ENCODE measurements around the gene OR51V1.

The OR51V1 gene

GRCh38 chr11:5204787-5205186 is 4.3 kb upstream of the OR51V1 start:
- peak; percentile 70 for DNase-seq (ENCODE audit: low spot score)
- ChIA-PET CTCF (interaction anchor here (0.6 kb wide), 1 partner anchor 642 kb away, joined by 3 read pairs; no protein-coding TSS in a partner anchor), POLR2A (ENCODE audit: low non-redundant PET) (no interaction called here)
- TF ChIP-seq CTCF (conservative IDR thresholded peaks at IDR 0.05; ENCODE audit: low read depth): peak; percentile 40
- H3K27ac ChIP-seq: no peak overlapping the region

- no peak overlapping the region for H3K27ac ChIP-seq
- CTCF ChIA-PET: interaction anchor here (0.6 kb wide), 1 partner anchor 170 kb away, joined by 3 read pairs; no protein-coding TSS in a partner anchor
- POLR2A ChIA-PET (ENCODE audit: low non-redundant PET): no interaction called here
- DNase-seq (ENCODE audit: low spot score): no peak
- TF ChIP-seq CTCF (conservative IDR thresholded peaks at IDR 0.05; ENCODE audit: low read depth): no peak
These were observed 2.9 kb upstream of the OR51V1 start for GRCh38 chr11:5203366-5203765.

GRCh38 chr11:5198285-5198684 is 2.2 kb downstream of the OR51V1 start:
- ChIA-PET CTCF (no interaction called here), POLR2A (ENCODE audit: low non-redundant PET) (no interaction called here)
- H3K27ac ChIP-seq: no peak overlapping the region
- TF ChIP-seq CTCF (conservative IDR thresholded peaks at IDR 0.05; ENCODE audit: low read depth): no peak
- no peak for DNase-seq (ENCODE audit: low spot score)

GRCh38 chr11:5197536-5197935 is 2.9 kb downstream of the OR51V1 start:
- no peak for TF ChIP-seq CTCF (conservative IDR thresholded peaks at IDR 0.05; ENCODE audit: low read depth)
- CTCF ChIA-PET: no interaction called here
- POLR2A ChIA-PET (ENCODE audit: low non-redundant PET): no interaction called here
- no peak for DNase-seq (ENCODE audit: low spot score)
- H3K27ac ChIP-seq: no peak overlapping the region

GRCh38 chr11:5196731-5197130 is 3.8 kb downstream of the OR51V1 start:
- CTCF ChIA-PET: interaction anchor here (0.6 to 0.8 kb wide), 2 partner anchors 605 to 639 kb away, joined by 3 to 5 read pairs; no protein-coding TSS in a partner anchor
- no peak for DNase-seq (ENCODE audit: low spot score)
- POLR2A ChIA-PET (ENCODE audit: low non-redundant PET): no interaction called here
- no peak overlapping the region for H3K27ac ChIP-seq
- TF ChIP-seq CTCF (conservative IDR thresholded peaks at IDR 0.05; ENCODE audit: low read depth): no peak

- ChIA-PET POLR2A (ENCODE audit: low non-redundant PET) (no interaction called here), CTCF (no interaction called here)
- DNase-seq (ENCODE audit: low spot score): no peak
- TF ChIP-seq CTCF (conservative IDR thresholded peaks at IDR 0.05; ENCODE audit: low read depth): no peak
- H3K27ac ChIP-seq: no peak overlapping the region
These were observed 4.4 kb downstream of the OR51V1 start for GRCh38 chr11:5196067-5196466.

GRCh38 chr11:5192738-5193137 is 7.7 kb downstream of the OR51V1 start:
- ChIA-PET POLR2A (ENCODE audit: low non-redundant PET) (no interaction called here), CTCF (no interaction called here)
- H3K27ac ChIP-seq: no peak overlapping the region
- TF ChIP-seq CTCF (conservative IDR thresholded peaks at IDR 0.05; ENCODE audit: low read depth): no peak
- DNase-seq (ENCODE audit: low spot score): no peak

Measured in RWPE1 (cell line).